Cardiac fibroblast (primary cell): Measurements from ENCODE around the gene RC3H1.
"Not testable (repeated sequence)": the region's sequence is repeated elsewhere in the genome, so short reads cannot be mapped to it uniquely, and the experiment has no call there.

Experiments used
- DNase-seq, 2 donors: peaks; one replicate each; pipeline versions ENCODE4 v3.0.0 to v3.0.0-alpha.2; 2010; ENCODE audit warnings: low read depth in 2 of 2
- H3K4me3 ChIP-seq, 2 donors: replicated peaks in 1 of 2; 1 replicate in 1 of 2; 2 replicates in 1 of 2; pipeline ENCODE4 v1.5.1; 2011; ENCODE audit warnings: low read depth in 2 of 2, low read length in 2 of 2, mild to moderate bottlenecking in 2 of 2, moderate library complexity in 1 of 2
- CTCF ChIP-seq: IDR thresholded peaks from one replicate; pipeline ENCODE4 v1.5.1; 2011; ENCODE audit warnings: low read depth, mild to moderate bottlenecking, low read length, inconsistent platforms

The RC3H1 gene

GRCh38 chr1:174052621-174053020 is 30.5 kb upstream of the RC3H1 start:
- DNase-seq = peak in 1 of 2 donors; percentile 44

GRCh38 chr1:174051956-174052355 is 29.8 kb upstream of the RC3H1 start:
- peak; percentile 48 to 87 for DNase-seq
- H3K4me3 ChIP-seq = no peak overlapping the region
- no peak for TF ChIP-seq CTCF

More at GRCh38 chr1:174052621-174053020, 30.5 kb upstream of the RC3H1 start:
- TF ChIP-seq CTCF = no peak
- H3K4me3 ChIP-seq = no peak overlapping the region

- no peak overlapping the region for H3K4me3 ChIP-seq
- TF ChIP-seq CTCF = no peak
- DNase-seq = no peak
These were observed 27.4 kb upstream of the RC3H1 start for GRCh38 chr1:174049514-174049913.

- TF ChIP-seq CTCF = no peak
- no peak for DNase-seq
These were observed 22.5 kb upstream of the RC3H1 start for GRCh38 chr1:174044418-174045222.

GRCh38 chr1:174042509-174042908 is 20.4 kb upstream of the RC3H1 start:
- peak in 1 of 2 donors; percentile 51 for DNase-seq
- not testable (repeated sequence) for H3K4me3 ChIP-seq

More at GRCh38 chr1:174044418-174045222, 22.5 kb upstream of the RC3H1 start:
- no peak overlapping the region for H3K4me3 ChIP-seq

GRCh38 chr1:174041369-174041768 is 19.2 kb upstream of the RC3H1 start:
- TF ChIP-seq CTCF = no peak
- DNase-seq = no peak
- H3K4me3 ChIP-seq = no peak overlapping the region

- DNase-seq = peak; percentile 57 to 96
- TF ChIP-seq CTCF = no peak
- no peak overlapping the region for H3K4me3 ChIP-seq
These were observed 18.2 kb upstream of the RC3H1 start for GRCh38 chr1:174040387-174040786.
